NCI-H1105 (cell line): ENCODE results near the gene INPP5A.
A peak's percentile ranks its signal among the peaks of the same experiment; 100 is the strongest.
"Not testable (repeated sequence)": the region's sequence is repeated elsewhere in the genome, so short reads cannot be mapped to it uniquely, and the experiment has no call there.

Experiments used
- DNase-seq: peaks from one replicate; lab custom pipeline; 2025; lab: John Stamatoyannopoulos, UW

INPP5A gene

GRCh38 chr10:132548106-132548823 lies 10.7 kb downstream of the INPP5A start:
- no peak for DNase-seq

GRCh38 chr10:132548869-132549268 lies 11.3 kb downstream of the INPP5A start:
- DNase-seq: no peak

GRCh38 chr10:132549371-132549770 lies 11.8 kb downstream of the INPP5A start:
- DNase-seq: peak; percentile 87

- DNase-seq: no peak
Measured at GRCh38 chr10:132550366-132551092, 12.9 kb downstream of the INPP5A start.

- DNase-seq: no peak
Measured at GRCh38 chr10:132551093-132551807, 13.7 kb downstream of the INPP5A start.

- no peak for DNase-seq
Measured at GRCh38 chr10:132551808-132552130, 14.2 kb downstream of the INPP5A start.

- DNase-seq: not testable (repeated sequence)
Measured at GRCh38 chr10:132552635-132553034, 15.0 kb downstream of the INPP5A start.

GRCh38 chr10:132553568-132553967 lies 16.0 kb downstream of the INPP5A start:
- DNase-seq: not testable (repeated sequence)

- no peak for DNase-seq
Measured at GRCh38 chr10:132554053-132554990, 16.7 kb downstream of the INPP5A start.

- DNase-seq: no peak
Measured at GRCh38 chr10:132554991-132555647, 17.5 kb downstream of the INPP5A start.

GRCh38 chr10:132555648-132556575 lies 18.3 kb downstream of the INPP5A start:
- no peak for DNase-seq

- no peak for DNase-seq
Measured at GRCh38 chr10:132556994-132557441, 19.4 kb downstream of the INPP5A start.

GRCh38 chr10:132557696-132558515 lies 20.3 kb downstream of the INPP5A start:
- no peak for DNase-seq

- DNase-seq: no peak
Measured at GRCh38 chr10:132558516-132559413, 21.2 kb downstream of the INPP5A start.

GRCh38 chr10:132559538-132559937 lies 22.0 kb downstream of the INPP5A start:
- DNase-seq: no peak

GRCh38 chr10:132560241-132560731 lies 22.7 kb downstream of the INPP5A start:
- no peak for DNase-seq

GRCh38 chr10:132562177-132562915 lies 24.8 kb downstream of the INPP5A start:
- no peak for DNase-seq
